Measurements from ENCODE around the gene CFDP1.
"Not testable (repeated sequence)": the region's sequence is repeated elsewhere in the genome, so short reads cannot be mapped to it uniquely, and the experiment has no call there.

CFDP1 gene

GRCh38 chr16:75464122-75464918, 31.0 kb upstream of the CFDP1 start, which contains the start of gene TMEM170A:
Gene TMEM170A, minus strand, starts transcription at chr16:75464689. Its CDS starts 89 bp downstream, at chr16:75464600.
- peak; percentile 99 for DNase-seq (ENCODE audit: low read depth, low spot score)
- peak within 1 kb of the TSS; percentile 73 for H3K4me3 ChIP-seq (ENCODE audit: low read depth, low read length)
- in situ Hi-C loops (cut with HindIII; ENCODE audit: low sequenced_read_pairs) = no loop called here
- peak; percentile 100 for TF ChIP-seq CTCF (IDR thresholded peaks at IDR 0.05; ENCODE audit: low read depth, low read length)

- peak overlapping the region; percentile 73 for H3K4me3 ChIP-seq (ENCODE audit: low read depth, low read length)
- peak; percentile 27 for DNase-seq (ENCODE audit: low read depth, low spot score)
- in situ Hi-C loops (cut with HindIII; ENCODE audit: low sequenced_read_pairs) = not testable (repeated sequence)
Measured at GRCh38 chr16:75463389-75464121, 30.3 kb upstream of the CFDP1 start.

DNA sequence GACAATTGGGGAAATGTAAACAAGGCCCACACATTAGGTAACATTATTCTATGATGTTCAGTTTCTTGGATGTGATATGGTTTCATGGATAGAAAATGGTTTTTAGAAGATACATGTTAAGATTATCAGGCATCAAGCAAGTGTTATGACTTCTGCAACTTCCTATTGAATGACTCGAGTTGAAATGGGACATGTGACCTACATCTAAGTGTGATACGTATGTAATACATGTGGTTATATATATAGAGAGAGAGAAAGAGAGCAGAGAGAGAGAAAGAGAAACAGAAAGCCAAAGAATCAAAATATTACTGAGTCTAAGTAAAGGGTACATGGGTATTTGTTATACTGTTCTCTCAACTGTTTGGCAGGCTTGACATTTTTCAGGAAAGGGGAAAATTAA, 29.5 kb upstream of the CFDP1 start:
- peak overlapping the region; percentile 73 for H3K4me3 ChIP-seq (ENCODE audit: low read depth, low read length)
- no peak for TF ChIP-seq CTCF (IDR thresholded peaks at IDR 0.05; ENCODE audit: low read depth, low read length)
- DNase-seq (ENCODE audit: low read depth, low spot score) = no peak
- in situ Hi-C loops (cut with HindIII; ENCODE audit: low sequenced_read_pairs) = no loop called here

- TF ChIP-seq CTCF (IDR thresholded peaks at IDR 0.05; ENCODE audit: low read depth, low read length) = no peak
- no peak overlapping the region for H3K4me3 ChIP-seq (ENCODE audit: low read depth, low read length)
- in situ Hi-C loops (cut with HindIII; ENCODE audit: low sequenced_read_pairs) = no loop called here
- no peak for DNase-seq (ENCODE audit: low read depth, low spot score)
Measured at GRCh38 chr16:75461575-75461974, 28.3 kb upstream of the CFDP1 start.

- in situ Hi-C loops (cut with HindIII; ENCODE audit: low sequenced_read_pairs) = no loop called here
- H3K4me3 ChIP-seq (ENCODE audit: low read depth, low read length) = no peak overlapping the region
- no peak for TF ChIP-seq CTCF (IDR thresholded peaks at IDR 0.05; ENCODE audit: low read depth, low read length)
- DNase-seq (ENCODE audit: low read depth, low spot score) = no peak
Measured at GRCh38 chr16:75460446-75460845, 27.1 kb upstream of the CFDP1 start.

GRCh38 chr16:75459691-75460090, 26.4 kb upstream of the CFDP1 start:
- TF ChIP-seq CTCF (IDR thresholded peaks at IDR 0.05; ENCODE audit: low read depth, low read length) = no peak
- H3K4me3 ChIP-seq (ENCODE audit: low read depth, low read length) = no peak overlapping the region

DNA sequence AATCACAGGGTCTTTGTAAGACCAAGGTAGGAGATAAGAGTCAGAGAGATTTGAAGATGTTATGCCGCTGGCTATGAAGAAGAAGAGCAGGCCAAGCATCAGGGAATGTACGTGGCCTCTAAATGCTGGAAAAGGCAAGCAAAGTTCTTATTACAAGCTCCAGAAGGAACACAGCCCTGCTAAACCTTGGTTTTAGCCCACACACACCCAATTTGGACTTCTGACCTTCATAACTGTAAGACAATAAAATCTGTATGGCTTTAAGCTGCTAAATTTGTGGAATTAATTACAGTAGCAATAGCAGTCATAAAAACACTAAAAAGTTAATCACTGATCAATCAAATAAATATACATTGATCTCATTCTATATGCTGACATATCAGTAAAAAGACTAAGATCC, 25.1 kb upstream of the CFDP1 start:
- no peak for TF ChIP-seq CTCF (IDR thresholded peaks at IDR 0.05; ENCODE audit: low read depth, low read length)
- in situ Hi-C loops (cut with HindIII; ENCODE audit: low sequenced_read_pairs) = no loop called here
- no peak overlapping the region for H3K4me3 ChIP-seq (ENCODE audit: low read depth, low read length)
- no peak for DNase-seq (ENCODE audit: low read depth, low spot score)

More at GRCh38 chr16:75459691-75460090, 26.4 kb upstream of the CFDP1 start:
- no peak for DNase-seq (ENCODE audit: low read depth, low spot score)
- in situ Hi-C loops (cut with HindIII; ENCODE audit: low sequenced_read_pairs) = no loop called here
